A549 treated with CpdA at 1 μM for 4 hours (cell line): ENCODE data around the gene PRAMEF9. TPM values are rescaled to one million over a fixed set of nuclear protein-coding genes. Genes with fewer than 3 reads are reported as not detected.

ENCODE experiments used
- total RNA-seq: library from RNA; stranded (reverse); fragments of 200-300 nt; extraction: Qiagen RNA extraction; gene quantifications from 5 replicates; pipeline ENCODE4 v1.2.3, GENCODE V29; 2022; ENCODE audit warnings: low read depth

PRAMEF9 gene
- total RNA-seq = not detected in 5 replicates

GRCh38 chr1:13171548-13171947 is at the start of gene PRAMEF9:
Gene PRAMEF9, plus strand, starts transcription at chr1:13171848. Its CDS starts 3,433 bp downstream, at chr1:13175281.

DNA sequence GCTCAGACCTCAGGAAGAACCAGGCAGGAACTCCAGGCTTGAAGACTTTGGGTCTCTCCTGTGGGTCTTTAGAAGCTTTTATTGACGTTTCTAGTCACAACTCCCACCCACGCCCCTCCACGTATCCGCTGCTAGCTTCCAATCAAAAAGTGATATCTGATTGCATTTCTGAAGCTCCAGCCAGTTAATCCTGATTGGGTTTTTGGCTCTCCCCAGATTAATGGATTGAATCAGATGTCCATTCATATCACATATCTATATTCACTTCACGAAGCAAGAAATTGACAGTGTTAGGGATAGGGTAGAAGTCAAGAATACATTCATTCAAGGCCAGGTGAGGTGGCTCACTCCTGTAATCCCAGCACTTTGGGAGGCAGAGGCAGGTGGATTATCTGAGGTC is 15.7 kb upstream of the PRAMEF9 start, which contains the start of gene PRAMEF26:
Gene PRAMEF26, minus strand, starts transcription at position 101 of the 400 bp plus-strand sequence. CDS start 2,914 bp downstream, outside the sequence.

DNA sequence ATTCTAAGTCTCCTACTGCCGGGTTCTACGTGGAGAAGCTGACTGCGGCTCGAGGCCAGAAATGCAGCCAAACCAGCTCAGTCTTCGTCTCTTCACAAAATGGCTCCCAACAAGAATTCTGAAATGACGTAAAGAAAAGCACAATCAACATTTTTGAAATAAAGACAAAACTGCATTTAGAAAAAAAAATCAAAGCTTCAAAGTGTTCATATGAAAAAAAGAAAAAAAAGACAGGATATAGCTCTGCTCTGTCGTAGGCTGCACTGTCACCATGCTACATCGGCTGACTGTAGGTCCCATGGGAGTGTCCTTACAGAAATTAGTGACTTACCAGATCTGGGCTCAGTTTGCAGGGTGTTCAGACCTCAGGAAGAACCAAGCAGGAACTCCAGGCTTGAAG is 6.1 kb upstream of the PRAMEF9 start, which contains the start of gene HNRNPCL4:
Gene HNRNPCL4, minus strand, starts transcription at position 101 of the 400 bp plus-strand sequence. CDS start 164 bp downstream, outside the sequence.

DNA sequence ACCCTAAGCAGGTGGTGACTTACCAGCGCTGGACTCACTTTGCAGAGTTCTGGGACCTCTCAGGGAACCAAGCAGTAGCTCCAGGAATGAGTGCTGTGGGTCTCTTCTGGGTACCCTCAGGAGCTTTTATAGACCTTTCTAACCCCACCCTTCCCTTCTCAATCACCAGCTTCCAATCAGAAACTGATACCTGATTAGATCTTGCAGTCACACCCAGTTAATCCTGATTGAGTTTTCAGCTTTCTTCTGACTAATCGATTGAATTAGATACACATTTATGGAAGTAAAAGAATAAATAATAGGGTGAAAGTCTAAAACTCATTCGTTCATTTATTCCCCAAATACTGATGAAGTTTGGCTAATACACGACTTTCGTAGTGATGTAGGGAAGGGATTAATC is 29.7 kb downstream of the PRAMEF9 start, which contains the start of gene PRAMEF13:
Gene PRAMEF13, minus strand, starts transcription at position 101 of the 400 bp plus-strand sequence. CDS start 1,820 bp downstream, outside the sequence.

DNA sequence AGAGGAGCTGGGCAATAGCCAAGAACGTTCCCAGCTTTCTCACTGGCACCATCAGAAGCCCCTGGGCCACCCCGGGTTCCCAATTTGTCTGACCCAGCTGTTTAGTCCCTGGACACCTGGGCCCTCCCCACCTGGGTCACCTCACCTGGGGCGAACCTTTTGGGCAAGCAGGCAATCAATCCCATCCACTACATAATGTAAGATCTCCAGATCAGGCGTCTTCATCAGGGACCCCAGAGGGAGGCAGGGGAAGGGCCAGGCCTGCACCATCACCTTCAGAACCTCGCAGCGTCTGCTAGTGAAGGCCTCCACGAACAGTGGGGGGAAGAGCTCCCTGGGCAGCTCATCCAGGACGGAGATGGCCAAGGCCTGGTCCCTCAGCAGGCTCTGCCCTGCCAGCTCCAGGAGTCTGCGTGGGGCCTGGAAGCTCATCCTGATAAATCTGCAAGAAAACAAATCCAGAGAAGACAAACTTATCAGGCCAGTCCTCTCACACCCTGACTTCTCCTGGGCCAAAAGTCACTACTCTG is 54.1 kb downstream of the PRAMEF9 start, which contains the start of gene PRAMEF18:
Gene PRAMEF18, minus strand, starts transcription at position 480 of the 530 bp plus-strand sequence. Its CDS starts 48 bp downstream, at position 432.

Other genes starting within 250 kb of the PRAMEF9 start
- gene PRAMEF6, start 224.3 kb upstream of the PRAMEF9 start, total RNA-seq = not detected in 5 replicates
- gene PRAMEF27, start 115.3 kb upstream of the PRAMEF9 start, total RNA-seq = not detected in 5 replicates
- gene HNRNPCL3, start 111.1 kb upstream of the PRAMEF9 start, total RNA-seq = not detected in 5 replicates
- gene PRAMEF25, start 101.1 kb upstream of the PRAMEF9 start, total RNA-seq = not detected in 5 replicates
- gene HNRNPCL2, start 55.0 kb upstream of the PRAMEF9 start, total RNA-seq = not detected in 5 replicates
- gene PRAMEF26, start 15.8 kb upstream of the PRAMEF9 start, total RNA-seq = not detected in 5 replicates
- gene HNRNPCL4, start 6.2 kb upstream of the PRAMEF9 start, total RNA-seq = not detected in 5 replicates
- gene PRAMEF13, start 29.6 kb downstream of the PRAMEF9 start, total RNA-seq = not detected in 5 replicates
- gene PRAMEF18, start 54.3 kb downstream of the PRAMEF9 start, total RNA-seq = not detected in 5 replicates
- not detected in 5 replicates for gene PRAMEF5, start 82.3 kb downstream of the PRAMEF9 start, total RNA-seq
- not detected in 5 replicates for gene PRAMEF8, start 113.3 kb downstream of the PRAMEF9 start, total RNA-seq
- not detected in 5 replicates for gene PRAMEF33, start 131.7 kb downstream of the PRAMEF9 start, total RNA-seq
- gene PRAMEF15, start 143.7 kb downstream of the PRAMEF9 start, total RNA-seq = not detected in 5 replicates
- gene PRAMEF14, start 175.3 kb downstream of the PRAMEF9 start, total RNA-seq = not detected in 5 replicates
- gene PRAMEF19, start 200.1 kb downstream of the PRAMEF9 start, total RNA-seq = not detected in 5 replicates
- not detected in 5 replicates for gene PRAMEF17, start 217.8 kb downstream of the PRAMEF9 start, total RNA-seq
- not detected in 5 replicates for gene PRAMEF20, start 238.6 kb downstream of the PRAMEF9 start, total RNA-seq